Suprapubic skin (tissue), 4 donors: ENCODE measurements around the gene ATP6V1A. TPM values are rescaled to one million over a fixed set of nuclear protein-coding genes. Genes with fewer than 3 reads are reported as not detected.

Source experiments
- DNase-seq, 2 donors: peaks; one replicate each; pipeline ENCODE4 v3.0.0-alpha.2; 2019; ENCODE audit warnings: low spot score in 2 of 2
- H3K27ac ChIP-seq: fragments of 200-600 bp; sonication (generic); one replicate; pipeline ENCODE4 v1.5.1; 2019
- H3K27me3 ChIP-seq: fragments of 200-600 bp; sonication (generic); one replicate; pipeline ENCODE4 v1.5.1; 2019
- H3K36me3 ChIP-seq: fragments of 200-600 bp; sonication (generic); one replicate; pipeline ENCODE4 v1.5.1; 2019
- H3K4me1 ChIP-seq: fragments of 200-600 bp; sonication (generic); one replicate; pipeline ENCODE4 v1.5.1; 2019
- H3K4me3 ChIP-seq: fragments of 200-600 bp; sonication (generic); one replicate; pipeline ENCODE4 v1.5.1; 2019; ENCODE audit warnings: mild to moderate bottlenecking
- H3K9me3 ChIP-seq: fragments of 200-600 bp; sonication (generic); one replicate; pipeline ENCODE4 v1.5.1; 2019
- EP300 ChIP-seq: sonication (generic); formaldehyde crosslinking; IDR thresholded peaks from one replicate; pipeline ENCODE4 v1.6.1; 2017; ENCODE audit warnings: antibody characterized with exemption
- POLR2A ChIP-seq, 2 donors: fragments of 450-650 bp; IDR thresholded peaks; one replicate each; pipeline ENCODE4 v1.6.1; 2017; ENCODE audit warnings: antibody characterized with exemption in 2 of 2, mild to moderate bottlenecking in 2 of 2, moderate library complexity in 2 of 2
- POLR2AphosphoS5 ChIP-seq, 3 donors: sonication (generic); formaldehyde crosslinking; IDR thresholded peaks; one replicate each; pipeline ENCODE4 v1.6.1; 2017; ENCODE audit warnings: antibody characterized with exemption in 3 of 3
- WGBS: methylation state at CpG from one replicate; pipeline ENCODE4 v1.1.5; 2018; 5-methylcytosine and 5-hydroxymethylcytosine counted together
- total RNA-seq, 4 donors: library from RNA; depleted of rRNA; stranded (reverse); fragments of >200 nt; gene quantifications; one replicate each; pipeline ENCODE4 v1.1.0, GENCODE V29; 2016
- TF ChIP-seq, protein P1 (sequence below), 2 donors: fragments of 200-600 bp in 1 of 2; fragments of 450-650 bp in 1 of 2; sonication (generic) in 1 of 2; IDR thresholded peaks; one replicate each; pipeline ENCODE4 v1.5.1; 2016 to 2019; ENCODE audit warnings: antibody characterized with exemption in 2 of 2, mild to moderate bottlenecking in 1 of 2, moderate library complexity in 1 of 2

The ATP6V1A gene
- total RNA-seq, 4 donors from 2014 or later, result 43.5 to 63.5 (median 58.7) TPM

DNA sequence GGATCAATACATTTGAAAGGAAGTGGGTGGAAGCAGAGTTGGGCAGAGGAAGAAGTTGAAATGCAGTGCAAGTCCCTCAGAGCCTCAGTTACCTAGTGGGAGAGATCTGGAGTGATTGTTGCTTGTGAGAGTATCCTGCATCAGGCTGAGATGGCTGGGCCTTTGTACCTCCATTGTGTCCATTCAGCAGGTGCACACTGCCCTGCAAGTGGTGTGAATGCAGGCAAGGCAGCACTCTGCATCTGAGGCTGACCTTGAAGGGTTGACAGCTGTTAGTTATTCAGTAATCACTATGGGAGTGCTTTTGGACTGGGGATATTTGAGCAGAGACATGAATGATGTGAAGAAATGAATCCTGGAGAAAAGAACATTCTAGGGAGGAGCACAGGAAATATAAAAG lies 25.2 kb downstream of the ATP6V1A start:
- peaks cover 10% of the 10 kb centered on the region for H3K4me1 ChIP-seq

DNA sequence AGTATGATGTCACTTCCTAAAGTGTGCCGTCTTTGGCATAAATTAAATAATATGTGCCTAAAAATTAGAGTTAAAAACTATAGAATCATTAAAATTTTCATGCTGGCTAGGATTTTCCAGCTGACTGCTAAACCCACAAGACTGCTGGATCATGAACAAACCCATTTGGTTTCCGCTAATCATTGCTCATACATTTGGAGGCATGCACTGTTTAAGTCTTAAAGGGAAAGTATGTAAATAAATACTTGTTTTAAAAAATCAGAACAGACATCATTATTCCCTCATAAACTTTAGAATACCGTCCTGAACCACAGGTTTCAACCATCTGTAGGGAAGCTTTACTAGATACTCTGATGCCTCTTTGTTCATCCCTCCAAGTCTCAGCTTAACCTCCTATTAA lies 26.5 kb downstream of the ATP6V1A start:
- Histone ChIP-seq H3K4me1 (peaks cover 10% of the 10 kb centered on the region), H3K36me3 (no peaks in the 10 kb centered on the region), H3K9me3 (no peaks in the 10 kb centered on the region), H3K27ac (no peak overlapping the region), H3K27me3 (no peaks in the 10 kb centered on the region), H3K4me3 (no peak overlapping the region)
- DNase-seq, result no peak
- WGBS, result 59% methylated on average over 3 of the region's 3 CpGs
- TF ChIP-seq, protein P1, sequence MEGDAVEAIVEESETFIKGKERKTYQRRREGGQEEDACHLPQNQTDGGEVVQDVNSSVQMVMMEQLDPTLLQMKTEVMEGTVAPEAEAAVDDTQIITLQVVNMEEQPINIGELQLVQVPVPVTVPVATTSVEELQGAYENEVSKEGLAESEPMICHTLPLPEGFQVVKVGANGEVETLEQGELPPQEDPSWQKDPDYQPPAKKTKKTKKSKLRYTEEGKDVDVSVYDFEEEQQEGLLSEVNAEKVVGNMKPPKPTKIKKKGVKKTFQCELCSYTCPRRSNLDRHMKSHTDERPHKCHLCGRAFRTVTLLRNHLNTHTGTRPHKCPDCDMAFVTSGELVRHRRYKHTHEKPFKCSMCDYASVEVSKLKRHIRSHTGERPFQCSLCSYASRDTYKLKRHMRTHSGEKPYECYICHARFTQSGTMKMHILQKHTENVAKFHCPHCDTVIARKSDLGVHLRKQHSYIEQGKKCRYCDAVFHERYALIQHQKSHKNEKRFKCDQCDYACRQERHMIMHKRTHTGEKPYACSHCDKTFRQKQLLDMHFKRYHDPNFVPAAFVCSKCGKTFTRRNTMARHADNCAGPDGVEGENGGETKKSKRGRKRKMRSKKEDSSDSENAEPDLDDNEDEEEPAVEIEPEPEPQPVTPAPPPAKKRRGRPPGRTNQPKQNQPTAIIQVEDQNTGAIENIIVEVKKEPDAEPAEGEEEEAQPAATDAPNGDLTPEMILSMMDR (IDR thresholded peaks at IDR 0.05), result no peak
- no peak for TF ChIP-seq EP300
- TF ChIP-seq POLR2A (IDR thresholded peaks at IDR 0.05), result no peak
- TF ChIP-seq POLR2AphosphoS5 (IDR thresholded peaks at IDR 0.05), result no peak

More for the DNA sequence above, 25.2 kb downstream of the ATP6V1A start:
- H3K27me3 ChIP-seq, result no peaks in the 10 kb centered on the region
- no peaks in the 10 kb centered on the region for H3K36me3 ChIP-seq
- DNase-seq, result no peak
- no peak overlapping the region for H3K27ac ChIP-seq
- no peak for TF ChIP-seq EP300
- TF ChIP-seq, protein P1 (IDR thresholded peaks at IDR 0.05), result no peak
- H3K9me3 ChIP-seq, result no peaks in the 10 kb centered on the region
- no peak overlapping the region for H3K4me3 ChIP-seq

DNA sequence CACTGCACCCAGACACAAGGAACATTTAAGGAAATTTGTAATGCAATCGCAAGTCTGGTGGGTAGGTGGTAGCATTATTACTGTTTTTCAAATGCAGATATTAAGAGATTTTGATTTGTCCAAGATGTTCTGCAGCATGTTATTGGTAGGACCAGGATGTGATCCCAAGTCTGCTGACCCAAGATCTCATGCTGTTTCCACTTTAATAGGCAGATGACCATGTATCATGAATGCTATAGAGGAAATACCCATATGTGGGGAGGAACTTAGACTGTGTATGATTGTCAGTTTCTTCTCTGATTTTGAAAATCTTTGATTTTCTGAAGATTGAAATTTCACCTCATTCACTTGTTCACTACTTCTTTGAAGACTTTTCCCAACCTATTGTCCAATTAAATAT lies 28.7 kb downstream of the ATP6V1A start:
- H3K4me1 ChIP-seq, result peaks cover 4% of the 10 kb centered on the region
- H3K9me3 ChIP-seq, result no peaks in the 10 kb centered on the region
- no peak for TF ChIP-seq EP300
- no peak for TF ChIP-seq POLR2A (IDR thresholded peaks at IDR 0.05)
- TF ChIP-seq, protein P1 (IDR thresholded peaks at IDR 0.05), result no peak
- no peak for TF ChIP-seq POLR2AphosphoS5 (IDR thresholded peaks at IDR 0.05)
- no peaks in the 10 kb centered on the region for H3K36me3 ChIP-seq
- WGBS, result 93% methylated on average over 1 of the region's 1 CpG
- DNase-seq, result no peak
- no peaks in the 10 kb centered on the region for H3K27me3 ChIP-seq
- H3K27ac ChIP-seq, result no peak overlapping the region
- no peak overlapping the region for H3K4me3 ChIP-seq

DNA sequence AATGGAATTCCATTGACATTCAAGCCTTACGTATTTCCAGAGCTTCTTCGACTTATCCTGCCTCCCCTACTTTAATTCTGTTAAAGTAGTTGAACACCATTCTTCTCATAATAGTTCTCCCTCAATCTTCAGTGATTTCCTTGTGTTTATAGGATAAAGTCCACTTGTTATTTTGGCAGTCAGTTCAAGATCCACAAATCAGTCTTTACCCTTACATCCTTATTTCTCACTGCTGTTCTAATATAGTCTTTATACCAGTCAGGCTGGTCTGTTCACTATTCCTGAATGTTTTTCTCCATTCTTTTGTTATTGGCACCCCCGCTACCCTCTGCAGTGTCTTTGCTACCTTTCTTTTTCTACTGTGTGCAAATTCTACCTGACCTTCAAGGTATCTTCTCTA lies 29.7 kb downstream of the ATP6V1A start:
- Histone ChIP-seq H3K9me3 (no peaks in the 10 kb centered on the region), H3K4me1 (peaks cover 4% of the 10 kb centered on the region), H3K4me3 (no peak overlapping the region), H3K36me3 (peaks cover 7% of the 10 kb centered on the region), H3K27me3 (no peaks in the 10 kb centered on the region), H3K27ac (no peak overlapping the region)
- DNase-seq, result no peak
- WGBS, result 97% methylated on average over 3 of the region's 3 CpGs
- TF ChIP-seq POLR2AphosphoS5 (IDR thresholded peaks at IDR 0.05) (no peak), EP300 (no peak), POLR2A (IDR thresholded peaks at IDR 0.05) (no peak)
- TF ChIP-seq, protein P1 (IDR thresholded peaks at IDR 0.05), result no peak

DNA sequence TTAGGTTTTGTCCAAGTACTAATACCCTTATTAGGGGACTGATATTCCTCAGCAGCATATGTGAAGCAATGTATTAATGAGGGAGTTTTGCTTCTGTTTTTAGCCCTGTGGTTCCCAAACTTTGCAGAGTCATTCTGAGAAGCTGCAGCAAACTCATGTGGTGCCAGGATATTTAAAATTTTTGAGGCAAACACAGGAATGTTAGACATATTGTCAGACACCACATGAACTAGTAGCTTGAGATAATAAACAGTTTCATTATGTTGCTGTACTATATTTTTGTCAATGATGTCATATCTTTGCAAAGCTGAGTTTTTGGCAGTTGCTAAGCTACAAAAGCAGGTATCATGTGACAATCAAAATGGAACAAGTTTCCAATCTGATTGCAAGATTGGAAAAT lies 36.6 kb downstream of the ATP6V1A start:
- no peak for DNase-seq
- TF ChIP-seq POLR2AphosphoS5 (IDR thresholded peaks at IDR 0.05), result no peak
- no peak for TF ChIP-seq POLR2A (IDR thresholded peaks at IDR 0.05)
- no peak for TF ChIP-seq EP300
- TF ChIP-seq, protein P1 (IDR thresholded peaks at IDR 0.05), result no peak
- no peak overlapping the region for H3K4me3 ChIP-seq
- H3K27me3 ChIP-seq, result no peaks in the 10 kb centered on the region
- H3K27ac ChIP-seq, result peak overlapping the region; percentile 43
- H3K36me3 ChIP-seq, result peaks cover 31% of the 10 kb centered on the region
- H3K4me1 ChIP-seq, result peaks cover 7% of the 10 kb centered on the region
- no peaks in the 10 kb centered on the region for H3K9me3 ChIP-seq
